ENCODE data around the gene KLHL6.
"Not testable (repeated sequence)": the region's sequence is repeated elsewhere in the genome, so short reads cannot be mapped to it uniquely, and the experiment has no call there.

The KLHL6 gene

GRCh38 chr3:183555541-183556081 lies at the start of gene KLHL6:
Gene KLHL6 (minus strand): TSS chr3:183555706. CDS start chr3:183555653, 53 bp downstream.
- DNase-seq = peak in 10 of 56 donors; percentile 4 to 46 (median 10)

DNA sequence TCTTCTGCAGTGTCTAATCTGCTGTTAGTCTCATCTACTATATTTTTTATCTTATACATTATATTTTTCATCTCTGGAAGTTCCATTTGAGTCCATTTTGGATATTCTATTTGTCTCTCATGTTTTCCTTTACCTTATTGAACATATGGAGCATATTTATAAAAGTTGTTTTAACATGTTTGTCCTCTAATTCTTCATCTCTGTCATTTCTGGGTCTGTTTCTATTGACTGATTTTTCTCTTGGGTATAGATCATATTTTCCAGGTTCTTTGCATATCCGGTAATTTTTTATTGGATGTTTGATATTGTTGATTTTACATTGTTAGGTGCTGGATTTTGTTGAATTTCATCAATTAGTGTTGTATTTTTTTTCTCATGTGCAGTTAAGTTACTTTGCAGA lies 42.5 kb upstream of the KLHL6 start:
- DNase-seq = no peak

DNA sequence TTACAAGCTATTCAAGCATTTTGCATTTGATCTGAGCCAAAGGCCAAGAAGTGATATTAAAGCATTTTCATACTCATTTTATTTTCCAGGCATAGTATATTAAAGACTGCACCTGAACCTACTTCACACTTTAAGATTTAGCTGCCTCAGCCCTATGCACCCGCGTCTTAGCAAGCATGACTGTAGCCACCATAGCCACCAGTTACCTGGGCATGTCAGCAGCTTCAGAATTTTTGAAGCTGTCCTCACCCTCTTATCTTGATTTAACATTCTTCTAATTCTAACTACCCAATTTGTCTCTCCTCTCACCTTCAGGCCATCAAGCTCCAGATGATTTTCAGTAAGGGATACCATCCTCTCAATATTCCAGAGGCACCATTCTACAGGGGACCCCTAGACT lies 39.1 kb upstream of the KLHL6 start:
- DNase-seq = no peak

DNA sequence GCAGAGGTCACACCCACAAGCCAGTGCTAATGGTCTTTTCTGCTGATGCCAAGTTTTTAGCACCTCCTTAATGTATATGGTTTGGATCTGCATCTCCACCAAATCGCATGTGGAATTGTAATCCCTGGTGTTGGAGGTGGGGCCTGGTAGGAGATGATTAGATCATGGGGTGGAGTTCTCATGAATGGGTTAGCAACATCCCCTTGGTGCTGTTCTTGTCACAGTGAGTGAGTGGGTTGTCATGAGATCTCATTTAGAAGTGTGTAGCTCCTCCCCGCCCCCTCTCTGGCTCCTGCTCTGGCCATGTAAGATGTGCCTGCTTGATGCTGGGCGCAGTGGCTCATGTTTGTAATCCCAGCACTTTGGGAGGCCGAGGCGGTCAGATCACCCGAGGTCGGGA lies 37.3 kb upstream of the KLHL6 start:
- DNase-seq = no peak

DNA sequence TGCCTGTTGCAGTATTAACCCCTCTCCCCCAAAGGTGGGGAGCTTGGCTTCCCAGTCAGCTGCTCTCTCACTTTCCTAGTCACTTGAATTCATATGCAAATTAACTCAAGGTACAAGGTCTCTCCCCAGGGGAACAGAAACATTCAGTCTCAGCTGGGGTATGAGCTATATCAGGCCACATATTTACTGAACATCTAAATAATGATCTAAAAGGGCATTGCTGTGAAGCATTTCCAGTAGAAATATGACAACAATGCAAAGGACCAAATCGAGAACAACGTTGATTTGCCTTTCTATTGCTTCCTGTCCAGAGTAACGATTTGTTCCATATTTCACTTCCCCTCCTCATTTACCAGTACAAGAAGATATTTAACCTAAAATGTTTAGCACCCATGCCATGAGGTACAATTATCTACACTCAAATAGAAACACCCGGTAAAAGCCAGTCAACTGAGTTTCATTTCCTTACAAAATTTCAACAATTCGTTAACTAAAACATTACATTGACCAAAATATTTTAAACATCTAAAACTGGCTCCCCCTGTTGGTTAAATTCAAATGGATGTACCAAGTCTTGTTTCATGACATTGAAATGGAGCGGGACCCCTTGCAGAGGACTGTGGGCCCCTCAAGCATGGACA lies 36.5 kb upstream of the KLHL6 start:
- DNase-seq = no peak

DNA sequence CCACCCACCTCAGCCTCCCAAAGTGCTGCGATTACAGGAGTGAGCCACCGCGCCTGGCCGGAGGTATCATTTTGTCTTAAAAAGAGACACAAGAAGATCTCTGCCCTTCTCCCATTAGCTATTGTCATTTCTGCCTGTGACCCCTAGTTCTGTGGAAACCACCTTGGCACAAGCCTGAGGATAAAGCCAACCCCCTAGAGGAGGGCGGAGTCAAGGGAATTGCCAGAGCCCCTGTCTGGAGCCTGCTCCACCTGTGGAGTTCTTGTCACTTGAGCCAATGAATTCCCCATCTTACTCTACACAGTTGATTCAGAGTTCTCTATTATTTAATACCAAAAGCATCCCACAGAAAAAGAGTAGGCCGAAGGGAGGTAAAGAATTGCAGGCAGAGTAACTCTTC lies 34.9 kb upstream of the KLHL6 start:
- no peak for DNase-seq

DNA sequence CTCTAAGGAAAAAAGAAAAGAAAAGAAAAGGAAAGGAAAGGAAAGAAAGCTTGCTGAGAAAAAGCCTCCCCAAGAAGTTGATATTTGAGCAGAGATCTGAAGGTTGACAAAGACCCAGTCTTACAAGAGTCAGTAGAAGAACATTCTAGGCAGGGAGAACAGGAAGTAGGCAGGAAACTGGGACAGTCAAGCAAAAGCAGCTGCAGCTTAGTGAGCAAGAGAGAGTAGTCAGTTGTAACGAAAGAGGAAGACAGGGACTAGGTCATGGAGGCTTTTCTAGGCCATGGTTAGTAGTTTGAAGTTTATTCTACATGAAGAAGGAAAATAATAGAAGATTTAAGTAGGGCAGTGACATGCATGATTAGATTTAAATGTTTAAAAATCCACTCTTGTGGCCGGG lies 31.8 kb upstream of the KLHL6 start:
- DNase-seq = peak in 2 of 56 donors; percentile 5 to 25

DNA sequence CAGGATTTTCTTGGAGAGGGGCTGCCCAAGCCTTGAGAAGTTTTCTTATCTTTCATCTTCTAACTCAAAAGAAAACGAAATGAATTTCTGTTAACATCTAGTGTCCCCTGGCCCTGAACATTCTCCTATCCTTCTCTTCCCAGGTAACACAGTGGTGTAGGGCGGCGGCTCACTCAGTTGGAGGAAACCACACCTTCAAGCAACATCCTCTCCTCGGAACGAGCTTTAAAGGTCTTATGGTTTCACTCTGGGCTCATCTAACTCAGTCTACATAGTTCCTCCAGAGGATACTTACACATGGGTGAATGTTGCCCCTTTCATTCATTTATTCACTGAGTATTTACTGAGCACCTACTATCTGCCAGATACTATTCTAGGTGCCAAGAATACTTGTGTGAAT lies 31.0 kb upstream of the KLHL6 start:
- no peak for DNase-seq

DNA sequence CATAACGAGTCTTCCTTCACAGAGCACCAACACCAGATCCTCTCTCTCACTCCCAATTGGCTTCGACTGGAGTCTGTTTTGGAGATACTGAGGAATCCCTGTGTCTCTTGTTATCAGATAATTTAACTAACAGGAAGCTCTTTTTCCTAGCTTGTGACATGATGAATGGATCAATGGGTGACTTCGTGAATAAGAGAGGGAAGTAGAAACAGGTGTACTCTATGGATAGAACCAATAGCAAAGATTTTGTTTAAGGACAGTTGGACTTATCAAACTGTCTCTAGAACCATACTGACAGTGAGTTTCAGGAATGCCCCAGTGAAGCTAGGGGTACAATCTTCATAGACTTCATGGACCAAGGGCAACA lies 29.4 kb upstream of the KLHL6 start:
- no peak for DNase-seq

GRCh38 chr3:183584246-183584913 lies 28.9 kb upstream of the KLHL6 start:
- DNase-seq = peak in 23 of 56 donors; percentile 8 to 58 (median 29)

GRCh38 chr3:183583331-183584245 lies 28.1 kb upstream of the KLHL6 start:
- DNase-seq = no peak

DNA sequence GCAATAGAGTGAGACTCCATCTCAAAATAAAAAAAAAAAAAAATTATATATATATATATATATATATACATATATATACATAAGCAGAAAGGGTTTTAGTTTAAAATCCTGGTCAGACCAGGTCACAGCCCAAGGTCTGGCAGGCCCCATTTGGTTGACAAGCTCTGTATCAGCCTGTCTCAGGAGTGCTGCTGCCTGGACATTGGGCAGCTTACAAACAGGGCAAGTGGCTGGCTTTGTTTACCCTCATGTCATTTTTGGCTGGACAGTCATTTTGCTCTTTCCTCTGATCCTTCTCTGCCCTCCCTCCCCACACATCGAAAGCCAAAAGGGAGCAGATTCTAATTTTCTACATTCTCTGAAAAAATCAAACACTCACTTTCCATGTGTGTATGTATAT lies 26.7 kb upstream of the KLHL6 start:
- DNase-seq = no peak

DNA sequence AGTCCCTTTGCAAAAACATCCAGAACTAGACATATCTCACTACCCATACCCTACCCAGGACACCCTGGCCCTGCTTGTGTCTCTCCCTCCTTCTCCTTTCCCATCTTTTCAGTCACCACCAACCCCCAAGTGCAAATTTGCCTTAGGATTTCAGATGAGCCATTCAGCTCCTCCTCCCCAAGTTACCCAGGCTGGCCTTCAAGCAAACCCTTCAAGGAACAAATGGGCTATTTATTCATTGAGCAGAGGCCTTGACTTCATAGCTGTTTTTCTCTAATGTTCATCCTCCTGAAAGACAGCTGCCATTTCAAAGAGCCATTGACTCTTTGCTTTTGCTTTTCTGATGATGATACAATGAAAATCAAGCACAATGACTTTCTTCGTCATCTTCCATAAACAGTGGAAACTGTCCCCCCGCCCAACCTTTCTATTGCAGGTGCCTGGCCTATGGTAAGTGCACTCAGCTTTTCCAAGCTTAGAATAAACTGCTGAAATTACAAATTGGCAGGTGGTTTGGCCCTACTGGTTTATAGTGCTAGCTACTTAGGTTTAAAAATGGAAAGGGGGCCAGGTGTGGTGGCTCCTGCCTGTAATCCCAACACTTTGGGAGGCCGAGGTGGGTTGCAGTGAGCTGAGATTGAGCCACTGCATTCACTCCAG lies 26.1 kb upstream of the KLHL6 start:
- DNase-seq = peak in 10 of 56 donors; percentile 3 to 43 (median 14)

DNA sequence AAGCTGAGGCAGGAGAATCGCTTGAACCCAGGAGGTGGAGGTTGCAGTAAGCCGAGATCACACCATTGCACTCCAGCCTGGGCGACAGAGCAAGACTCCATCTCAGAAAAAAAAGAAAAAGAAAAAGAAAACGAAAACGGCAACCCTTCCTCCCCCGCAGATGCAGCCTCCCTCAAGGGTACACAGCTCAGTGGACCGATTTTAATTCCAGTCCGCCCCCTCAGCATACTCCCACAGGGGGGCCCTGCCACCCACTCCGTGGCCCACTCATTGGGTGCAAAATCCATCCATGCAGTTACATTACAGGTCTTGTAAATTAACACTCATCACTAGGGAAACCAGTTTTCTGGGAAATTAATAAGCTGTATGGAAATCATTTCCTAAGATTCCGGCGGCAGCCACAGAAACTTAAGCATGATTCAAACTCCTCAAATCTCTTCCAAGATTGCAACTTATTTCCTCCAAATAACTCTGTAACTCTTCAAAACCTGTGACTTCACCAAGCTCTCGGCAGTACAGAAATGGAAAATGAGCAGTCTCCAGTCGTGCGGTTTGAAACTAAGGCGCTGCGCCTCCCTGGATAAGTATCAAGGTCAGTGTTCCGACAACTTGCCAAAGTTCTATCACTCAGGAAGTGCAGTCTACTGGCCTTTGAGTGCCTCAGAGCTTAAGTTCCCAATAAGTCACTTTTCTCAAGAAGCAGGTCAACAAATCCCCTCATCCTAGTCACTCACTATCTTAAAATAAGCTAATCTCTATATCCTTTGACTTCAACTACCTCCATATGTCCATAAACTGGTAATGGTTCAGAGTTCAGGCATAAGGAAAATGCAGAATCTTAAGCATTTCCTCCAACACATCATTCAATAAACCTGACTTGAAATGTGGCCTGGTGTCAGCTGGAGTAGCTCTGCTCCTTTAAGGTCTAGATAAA lies 24.7 kb upstream of the KLHL6 start:
- peak in 3 of 56 donors; percentile 5 to 14 (median 12) for DNase-seq

- no peak for DNase-seq
These were observed 22.7 kb upstream of the KLHL6 start for GRCh38 chr3:183578179-183578578.

- DNase-seq = no peak
These were observed 21.8 kb upstream of the KLHL6 start for GRCh38 chr3:183577346-183577745.

- peak in 11 of 56 donors; percentile 3 to 67 (median 15) for DNase-seq
These were observed 21.1 kb upstream of the KLHL6 start for GRCh38 chr3:183576487-183577107.

- no peak for DNase-seq
These were observed 17.4 kb upstream of the KLHL6 start for GRCh38 chr3:183572935-183573334.

GRCh38 chr3:183570191-183570590 lies 14.7 kb upstream of the KLHL6 start:
- not testable (repeated sequence) for DNase-seq

- DNase-seq = no peak
These were observed 11.4 kb upstream of the KLHL6 start for GRCh38 chr3:183566880-183567279.

Data from amygdala (tissue), 56 donors.